DMS79 (cell line): ENCODE data around the gene SLC6A3.

Source experiments
- DNase-seq: peaks from one replicate; lab custom pipeline; 2025; lab: John Stamatoyannopoulos, UW

The SLC6A3 gene

GRCh38 chr5:1346627-1347440, 98.4 kb downstream of the SLC6A3 start:
- DNase-seq = no peak

- DNase-seq = no peak
These were observed 99.2 kb downstream of the SLC6A3 start for GRCh38 chr5:1345876-1346626.

- peak; percentile 57 for DNase-seq
These were observed 100.0 kb downstream of the SLC6A3 start, which contains the start of gene CLPTM1L for GRCh38 chr5:1344975-1345838. Gene CLPTM1L (minus strand): TSS chr5:1345099. CDS start chr5:1344841, 258 bp downstream.

- DNase-seq = no peak
These were observed 101.0 kb downstream of the SLC6A3 start for GRCh38 chr5:1343931-1344901.

GRCh38 chr5:1343315-1343751, 101.9 kb downstream of the SLC6A3 start:
- DNase-seq = no peak
